Tibial artery (tissue), 4 donors: Measurements from ENCODE around the gene CIPC.
A peak's percentile ranks its signal among the peaks of the same experiment; 100 is the strongest.

Source experiments
- DNase-seq, 2 donors: peaks; one replicate each; pipeline ENCODE4 v3.0.0-alpha.2; 2019
- H3K27ac ChIP-seq, 2 donors: fragments of 200-600 bp; sonication (generic) in 1 of 2; 1 replicate in 1 of 2; 2 replicates in 1 of 2; pipeline ENCODE4 v1.5.1; 2018 to 2019; ENCODE audit warnings: mild to moderate bottlenecking in 1 of 2
- H3K27me3 ChIP-seq, 2 donors: fragments of 200-600 bp; sonication (generic) in 1 of 2; one replicate each; pipeline versions ENCODE4 v1.5.1 to v1.6.0; 2016 to 2019
- H3K36me3 ChIP-seq, 3 donors: fragments of 200-600 bp; sonication (generic) in 2 of 3; one replicate each; pipeline ENCODE4 v1.5.1; 2016 to 2019; ENCODE audit warnings: mild to moderate bottlenecking in 2 of 3
- H3K4me1 ChIP-seq, 4 donors: fragments of 200-600 bp; sonication (generic) in 2 of 4; 1 replicate in 3 of 4; 2 replicates in 1 of 4; pipeline ENCODE4 v1.5.1; 2016 to 2019
- H3K4me3 ChIP-seq, 2 donors: fragments of 200-600 bp; sonication (generic) in 1 of 2; 1 replicate in 1 of 2; 2 replicates in 1 of 2; pipeline ENCODE4 v1.5.1; 2018 to 2019; ENCODE audit warnings: mild to moderate bottlenecking in 2 of 2
- H3K9me3 ChIP-seq, 3 donors: fragments of 200-600 bp; sonication (generic) in 1 of 3; one replicate each; pipeline ENCODE4 v1.5.1; 2016 to 2019
- CTCF ChIP-seq, 2 experiments: fragments of 200-600 bp in 1 of 2; fragments of 450-650 bp in 1 of 2; IDR thresholded peaks; one replicate each; pipeline ENCODE4 v1.5.1; 2017 to 2019; ENCODE audit warnings: antibody characterized with exemption in 2 of 2, mild to moderate bottlenecking in 1 of 2, moderate library complexity in 1 of 2
- intact Hi-C: fragments of 100-400 bp; cut with DNase I; formaldehyde crosslinking; loops from one replicate; pipeline ENCODE4 v1.15.0; 2023; ENCODE audit warnings: low total_unique reads

The CIPC gene, protein sequence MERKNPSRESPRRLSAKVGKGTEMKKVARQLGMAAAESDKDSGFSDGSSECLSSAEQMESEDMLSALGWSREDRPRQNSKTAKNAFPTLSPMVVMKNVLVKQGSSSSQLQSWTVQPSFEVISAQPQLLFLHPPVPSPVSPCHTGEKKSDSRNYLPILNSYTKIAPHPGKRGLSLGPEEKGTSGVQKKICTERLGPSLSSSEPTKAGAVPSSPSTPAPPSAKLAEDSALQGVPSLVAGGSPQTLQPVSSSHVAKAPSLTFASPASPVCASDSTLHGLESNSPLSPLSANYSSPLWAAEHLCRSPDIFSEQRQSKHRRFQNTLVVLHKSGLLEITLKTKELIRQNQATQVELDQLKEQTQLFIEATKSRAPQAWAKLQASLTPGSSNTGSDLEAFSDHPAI

DNA sequence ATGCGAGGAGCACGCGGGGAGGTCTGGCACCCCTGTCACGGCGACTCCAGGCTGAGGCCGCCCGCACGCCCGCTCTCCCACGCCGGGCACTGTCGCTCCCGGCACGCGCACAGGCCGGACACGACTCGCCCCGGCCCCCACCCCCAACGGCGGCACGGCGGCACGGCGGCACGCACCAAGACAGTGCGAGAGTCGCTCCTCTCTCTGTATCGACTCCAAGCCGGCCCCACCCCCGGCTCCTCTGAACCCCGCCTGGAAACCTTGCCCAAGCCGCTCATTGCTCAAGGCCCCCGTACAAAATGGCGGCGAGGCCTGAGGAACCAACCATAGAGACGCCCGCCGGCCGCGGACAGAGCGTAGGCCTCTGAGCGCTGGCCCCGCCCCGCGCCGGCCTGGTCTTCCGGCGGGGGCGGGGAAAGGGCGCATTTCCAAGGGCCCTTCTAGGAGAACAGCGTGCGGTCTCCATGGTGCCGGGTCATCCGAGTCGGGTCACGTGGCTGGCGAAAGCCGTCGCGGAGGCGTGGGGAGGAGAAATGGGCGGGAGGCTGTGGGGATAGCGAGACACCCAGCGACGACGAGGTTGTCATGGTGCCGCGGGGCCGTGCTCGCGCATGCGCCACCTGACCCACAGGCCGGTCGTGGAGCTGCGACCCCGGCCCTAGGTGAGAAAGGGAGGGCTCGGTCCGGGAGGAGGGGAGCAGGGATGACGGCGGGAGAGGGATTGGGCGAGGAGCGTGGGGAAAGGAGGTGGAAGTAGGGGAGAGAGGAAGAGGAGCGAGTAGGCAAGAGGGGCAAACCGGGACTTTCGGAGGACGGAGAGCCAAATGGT is at the start of gene CIPC:
TSS of gene CIPC (plus strand) at position 559 of the 829 bp plus-strand sequence. CDS start 7,451 bp downstream, outside the sequence.
- H3K36me3 ChIP-seq = no peaks in the 10 kb centered on the region
- DNase-seq = peak; percentile 100
- TF ChIP-seq CTCF (IDR thresholded peaks at IDR 0.05) = peak in 1 of 2 experiments; percentile 41
- no peaks in the 10 kb centered on the region for H3K27me3 ChIP-seq
- H3K4me1 ChIP-seq = peaks cover 4 to 51% (median 44%) of the 10 kb centered on the region in 4 donors
- intact Hi-C loops = no loop called here
- H3K9me3 ChIP-seq = no peaks in the 10 kb centered on the region
- H3K4me3 ChIP-seq = peak within 1 kb of the TSS; percentile 66 to 93
- H3K27ac ChIP-seq = peak within 1 kb of the TSS; percentile 96 to 98

GRCh38 chr14:77051116-77051515 is 46.9 kb upstream of the CIPC start:
- no peaks in the 10 kb centered on the region for H3K36me3 ChIP-seq
- H3K27me3 ChIP-seq = no peaks in the 10 kb centered on the region
- peaks cover 0 to 6% (median 3%) of the 10 kb centered on the region in 3 donors for H3K9me3 ChIP-seq
- peak; percentile 87 to 95 for DNase-seq
- peaks cover 0 to 37% (median 22%) of the 10 kb centered on the region in 4 donors for H3K4me1 ChIP-seq
- intact Hi-C loops = loop anchor here (5.0 kb wide), 1 partner anchor 134 kb away; no protein-coding TSS in a partner anchor
- H3K27ac ChIP-seq = peak overlapping the region; percentile 80 to 85
- TF ChIP-seq CTCF (IDR thresholded peaks at IDR 0.05) = no peak
- peak overlapping the region in 1 of 2 donors; percentile 25 for H3K4me3 ChIP-seq

DNA sequence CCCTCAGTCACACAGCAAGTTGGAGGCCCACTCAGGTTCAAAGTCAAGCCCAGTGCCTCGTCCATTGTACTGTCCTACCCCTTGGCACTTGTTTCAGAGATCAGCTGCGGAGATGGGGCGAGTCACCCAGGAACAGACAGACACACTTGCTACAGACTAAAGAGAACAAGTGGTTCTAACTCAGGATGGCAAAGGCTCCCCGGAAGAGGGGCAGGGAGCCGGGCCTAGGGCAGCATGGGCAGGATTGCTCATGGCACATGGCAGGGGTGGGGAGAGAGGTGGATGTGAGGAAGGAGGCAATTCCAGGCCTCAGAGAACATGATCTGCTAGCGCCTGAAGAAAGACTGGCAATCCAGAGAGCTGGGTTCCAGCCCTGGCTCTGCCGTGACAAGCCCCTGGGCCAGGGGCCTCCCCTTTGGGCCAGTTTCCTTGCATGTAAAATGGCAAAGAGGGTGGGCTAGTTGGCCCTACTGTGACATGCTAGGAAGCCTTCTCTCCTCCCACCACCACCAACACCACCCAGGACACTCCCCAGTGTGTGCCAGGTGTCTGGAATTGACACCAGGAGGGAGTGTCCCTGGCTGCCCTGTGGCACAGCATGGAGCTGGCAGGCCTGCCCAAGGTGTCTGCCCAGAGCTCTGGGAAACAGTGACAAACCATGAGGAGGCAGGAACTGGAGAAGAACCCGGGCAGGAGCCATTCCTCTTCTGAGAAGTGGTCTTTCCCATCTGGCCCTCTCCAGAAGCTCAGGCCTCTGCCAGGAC is 45.6 kb upstream of the CIPC start:
- Histone ChIP-seq H3K9me3 (peaks cover 0 to 9% (median 9%) of the 10 kb centered on the region in 3 donors), H3K27me3 (no peaks in the 10 kb centered on the region), H3K4me1 (peaks cover 0 to 32% (median 17%) of the 10 kb centered on the region in 4 donors), H3K27ac (peak overlapping the region; percentile 80 to 85), H3K4me3 (no peak overlapping the region), H3K36me3 (no peaks in the 10 kb centered on the region)
- DNase-seq = peak in 1 of 2 donors; percentile 84
- no peak for TF ChIP-seq CTCF (IDR thresholded peaks at IDR 0.05)
- intact Hi-C loops = loop anchor here (5.0 kb wide), 1 partner anchor 135 kb away; no protein-coding TSS in a partner anchor

DNA sequence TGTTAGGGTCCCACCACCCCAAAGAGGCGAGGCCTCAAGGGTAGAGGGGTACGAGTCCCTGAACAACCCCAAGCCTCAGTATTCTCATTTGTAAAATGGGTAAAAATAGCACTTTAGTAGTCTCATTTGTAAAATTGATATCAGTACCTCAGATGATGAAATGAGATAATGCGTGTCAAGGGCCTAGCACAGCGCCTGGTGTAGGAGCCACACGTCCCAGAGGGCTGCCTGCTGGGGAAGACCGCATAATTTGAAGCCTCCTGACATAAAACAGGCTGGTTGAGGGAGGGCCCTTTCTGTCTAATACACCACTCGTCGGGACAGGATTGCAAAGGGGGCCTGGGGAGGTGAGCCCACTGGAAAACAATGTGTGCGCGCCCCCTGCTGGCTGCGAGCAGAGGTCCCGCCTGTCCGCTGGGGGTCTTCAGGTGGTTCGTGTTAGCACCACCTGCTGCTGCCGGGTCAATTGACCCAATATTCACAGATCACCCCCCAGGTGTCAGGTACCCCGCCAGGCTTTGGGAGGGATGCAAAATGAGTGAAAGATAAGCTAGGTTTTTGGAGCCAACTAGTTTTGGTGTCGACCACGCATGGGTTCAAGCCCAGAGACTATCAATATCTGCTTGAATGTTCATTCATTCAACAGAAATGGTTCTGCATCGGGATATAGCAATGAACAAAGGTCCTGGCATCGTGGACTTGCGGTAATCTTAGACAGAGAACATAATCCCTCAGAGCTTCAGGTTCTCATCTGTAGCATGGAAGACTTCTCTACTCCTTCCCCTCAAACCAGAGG is 44.8 kb upstream of the CIPC start:
- no peaks in the 10 kb centered on the region for H3K36me3 ChIP-seq
- peak; percentile 87 to 92 for TF ChIP-seq CTCF (IDR thresholded peaks at IDR 0.05)
- no peak overlapping the region for H3K4me3 ChIP-seq
- H3K27me3 ChIP-seq = no peaks in the 10 kb centered on the region
- H3K9me3 ChIP-seq = peaks cover 0 to 9% (median 9%) of the 10 kb centered on the region in 3 donors
- H3K4me1 ChIP-seq = peaks cover 0 to 32% (median 17%) of the 10 kb centered on the region in 4 donors
- peak overlapping the region; percentile 80 to 85 for H3K27ac ChIP-seq
- intact Hi-C loops = loop anchor here (5.0 kb wide), 1 partner anchor 136 kb away; no protein-coding TSS in a partner anchor
- peak; percentile 73 to 82 for DNase-seq
